NOMO-1 treated with dmso at 0.1 percent for 144 hours (cell line): Measurements from ENCODE around the gene TENM3.

Experiments used
- DNase-seq: peaks from one replicate; lab custom pipeline; 2025; ENCODE audit not compliant: unreplicated experiment; lab: John Stamatoyannopoulos, UW

Gene TENM3

DNA sequence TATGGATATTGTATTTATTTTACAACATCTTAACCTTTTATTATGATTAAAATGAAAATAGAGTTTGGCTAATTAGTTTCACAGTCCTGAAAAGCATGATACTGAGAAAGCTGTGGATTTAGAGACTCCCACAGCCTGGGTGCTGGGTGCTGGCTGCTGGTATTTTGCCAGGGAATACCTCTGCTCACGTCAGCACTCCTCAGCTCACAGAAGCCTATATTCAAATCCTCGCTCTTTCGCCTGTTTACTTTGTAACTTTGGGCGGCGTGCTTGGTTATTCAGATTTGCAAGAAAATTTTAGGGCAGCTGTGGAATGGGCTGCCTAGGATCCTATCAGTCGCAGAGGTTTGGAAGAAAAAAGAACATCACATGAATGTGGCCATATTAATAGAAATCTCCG is 412.1 kb downstream of the TENM3 start:
- DNase-seq: no peak

DNA sequence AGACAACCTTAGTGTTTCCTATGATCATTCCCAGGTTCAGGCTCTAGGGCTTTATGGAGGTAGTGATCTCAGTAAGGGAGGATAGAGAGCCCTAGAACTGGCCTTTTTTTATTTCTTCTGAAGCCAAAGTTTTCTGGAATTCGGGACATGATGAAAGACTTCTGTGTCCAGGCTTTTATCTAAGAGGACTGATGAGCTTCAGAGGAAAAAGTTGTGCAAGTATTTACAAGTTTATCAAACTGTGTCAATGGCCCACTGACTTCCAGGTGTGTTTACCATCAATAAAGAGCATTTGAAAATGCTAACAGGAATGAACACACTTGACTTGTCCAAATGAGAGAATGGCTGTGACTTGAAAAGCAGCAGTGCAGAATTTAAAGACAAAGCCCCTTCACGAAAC is 419.3 kb downstream of the TENM3 start:
- DNase-seq: no peak

DNA sequence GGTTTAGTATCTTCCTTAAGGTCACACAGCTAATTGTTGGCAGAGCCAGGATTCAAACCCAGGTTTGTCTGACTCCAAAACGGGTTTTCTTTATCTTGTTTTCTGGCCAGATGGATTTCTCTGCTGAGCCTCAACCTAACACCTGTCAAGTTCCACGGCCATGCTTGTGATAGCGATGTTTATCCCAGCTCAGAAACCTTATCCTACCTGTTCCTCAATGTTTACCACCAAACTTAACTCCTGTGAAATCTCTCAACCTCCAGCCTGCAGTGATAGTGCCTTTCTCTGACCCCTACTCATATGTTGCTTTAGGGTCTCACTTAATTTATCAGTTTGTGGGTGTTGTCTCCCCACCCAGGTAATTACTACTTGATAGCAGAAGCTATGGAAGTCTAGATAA is 428.0 kb downstream of the TENM3 start:
- no peak for DNase-seq

DNA sequence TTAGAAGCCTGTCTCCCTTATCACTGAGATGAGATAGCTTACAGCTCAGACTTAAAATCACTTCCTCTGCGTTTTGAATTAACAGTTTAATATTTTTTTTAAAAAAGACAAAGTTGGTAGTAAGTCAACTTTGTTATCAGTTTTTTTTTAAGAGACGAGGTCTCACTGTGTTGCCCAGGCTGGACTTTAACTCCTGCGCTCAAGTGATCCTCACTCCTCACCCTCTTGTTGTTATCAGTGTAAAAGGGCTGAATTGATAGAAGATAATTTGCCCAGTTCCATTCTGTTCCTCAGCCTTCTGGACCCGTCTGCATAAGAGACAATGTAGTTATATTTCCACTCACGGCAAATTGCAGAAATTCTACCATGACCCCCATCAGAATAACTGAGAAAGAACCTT is 428.5 kb downstream of the TENM3 start:
- no peak for DNase-seq

DNA sequence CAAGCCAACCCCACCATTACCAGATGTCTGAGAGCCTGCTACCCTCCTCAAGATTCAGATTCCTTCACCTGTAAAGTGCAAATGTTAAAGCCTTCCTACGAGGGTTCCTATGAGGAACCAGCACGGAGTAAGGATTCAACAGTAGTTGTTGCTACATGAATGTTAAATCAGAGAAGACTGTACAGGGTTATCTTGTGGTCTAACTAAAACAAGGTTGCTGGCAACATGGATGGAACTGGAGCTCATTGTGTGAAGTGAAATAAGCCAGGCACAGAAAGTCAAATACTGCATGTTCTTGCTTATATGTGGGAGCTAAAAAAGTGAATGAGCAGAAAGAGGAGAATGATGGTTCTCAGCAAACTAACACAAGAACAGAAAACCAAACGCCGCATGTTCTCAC is 435.4 kb downstream of the TENM3 start:
- DNase-seq: no peak

DNA sequence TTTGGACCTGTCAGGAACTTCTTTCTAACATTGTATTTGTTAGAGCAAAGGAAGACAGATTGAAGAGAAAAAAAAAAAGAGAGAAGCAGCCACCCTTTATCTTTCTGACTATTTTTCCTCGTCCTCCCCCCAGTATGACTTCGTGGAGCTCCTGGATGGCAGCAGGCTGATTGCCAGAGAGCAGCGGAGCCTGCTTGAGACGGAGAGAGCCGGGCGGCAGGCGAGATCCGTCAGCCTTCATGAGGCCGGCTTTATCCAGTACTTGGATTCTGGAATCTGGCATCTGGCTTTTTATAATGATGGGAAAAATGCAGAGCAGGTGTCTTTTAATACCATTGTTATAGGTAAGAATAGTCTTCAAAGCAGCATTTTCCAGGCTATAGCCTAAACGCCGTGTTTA is 436.3 kb downstream of the TENM3 start:
- no peak for DNase-seq

DNA sequence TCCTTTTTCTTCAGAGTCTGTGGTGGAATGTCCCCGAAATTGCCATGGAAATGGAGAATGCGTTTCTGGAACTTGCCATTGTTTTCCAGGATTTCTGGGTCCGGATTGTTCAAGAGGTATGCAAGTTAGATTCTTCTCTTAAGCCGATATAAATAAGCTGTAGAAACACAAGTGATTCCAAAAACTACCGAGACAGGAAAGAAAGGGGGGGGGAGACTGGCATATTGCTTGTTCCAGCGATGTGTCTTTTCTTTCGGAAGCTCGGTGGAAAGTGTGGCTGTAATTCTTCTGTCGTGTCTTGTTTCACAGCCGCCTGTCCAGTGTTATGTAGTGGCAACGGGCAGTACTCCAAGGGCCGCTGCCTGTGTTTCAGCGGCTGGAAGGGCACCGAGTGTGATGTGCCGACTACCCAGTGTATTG is 437.0 kb downstream of the TENM3 start:
- no peak for DNase-seq

DNA sequence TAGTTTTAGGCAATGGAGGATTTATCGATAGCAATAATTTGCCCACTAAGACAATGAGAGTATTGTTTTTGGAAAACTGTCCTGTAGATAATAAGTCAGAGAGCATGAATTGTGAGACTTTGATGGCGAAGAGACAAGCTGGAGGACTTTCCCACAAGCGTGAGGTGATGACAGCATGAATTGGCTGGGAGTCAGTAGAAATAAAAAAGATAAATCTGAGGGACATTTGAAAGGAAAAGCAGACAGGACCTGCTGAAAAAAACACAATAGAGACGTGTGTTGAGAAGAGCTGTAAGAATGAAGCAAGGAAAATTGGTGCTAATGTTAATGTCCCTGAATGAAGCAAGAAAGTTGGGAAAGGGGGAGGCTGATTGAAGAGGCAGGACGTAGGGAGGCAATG is 440.5 kb downstream of the TENM3 start:
- no peak for DNase-seq

DNA sequence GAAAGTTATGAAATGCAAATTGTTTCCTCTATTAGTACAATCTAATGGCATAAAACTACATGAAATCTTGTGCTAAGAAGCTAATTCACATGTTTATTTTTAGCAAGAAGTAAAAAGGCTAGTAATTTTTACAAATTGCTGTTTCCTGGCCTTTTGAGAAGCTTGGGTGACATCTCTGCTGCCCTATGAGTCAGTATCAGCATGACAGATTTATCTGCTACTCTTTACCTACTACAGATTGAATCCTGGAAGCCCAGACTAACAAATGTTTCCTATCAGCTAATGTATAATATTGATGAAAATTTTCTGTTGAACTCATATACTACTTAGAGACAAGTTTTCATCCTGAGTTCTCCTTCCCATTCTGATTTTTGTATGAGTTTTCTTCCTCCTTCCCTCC is 441.6 kb downstream of the TENM3 start:
- no peak for DNase-seq

DNA sequence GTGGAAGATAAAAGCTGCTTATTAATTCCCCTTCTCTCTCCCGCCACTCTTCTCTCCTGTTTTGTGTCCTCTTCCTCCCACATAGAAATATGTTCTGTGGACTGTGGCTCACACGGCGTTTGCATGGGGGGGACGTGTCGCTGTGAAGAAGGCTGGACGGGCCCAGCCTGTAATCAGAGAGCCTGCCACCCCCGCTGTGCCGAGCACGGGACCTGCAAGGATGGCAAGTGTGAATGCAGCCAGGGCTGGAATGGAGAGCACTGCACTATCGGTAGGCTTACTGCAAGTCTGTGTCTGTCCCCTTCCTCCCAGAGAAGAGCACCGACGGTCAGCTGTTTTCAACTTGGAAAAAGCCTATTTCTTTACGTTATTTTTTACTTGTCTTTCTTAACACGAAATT is 444.9 kb downstream of the TENM3 start:
- DNase-seq: no peak

DNA sequence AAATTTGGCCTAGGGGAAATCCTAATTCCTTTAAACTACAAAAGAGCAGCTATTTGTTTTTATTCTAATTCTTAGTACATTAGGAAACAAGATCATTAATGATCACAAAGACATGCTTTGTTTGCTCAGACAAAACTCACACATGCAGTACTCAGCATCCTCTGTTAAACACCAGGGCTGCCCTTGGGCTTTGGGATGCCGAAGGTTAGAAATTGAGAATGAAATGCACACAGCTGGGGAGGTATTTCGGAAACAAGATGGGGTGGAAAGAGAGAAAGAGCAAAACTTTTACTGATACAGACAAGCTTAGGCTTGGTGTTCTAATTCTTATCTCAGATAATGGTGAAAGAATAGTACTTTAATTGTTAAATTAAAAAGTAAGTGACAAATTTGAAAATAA is 451.3 kb downstream of the TENM3 start:
- no peak for DNase-seq

DNA sequence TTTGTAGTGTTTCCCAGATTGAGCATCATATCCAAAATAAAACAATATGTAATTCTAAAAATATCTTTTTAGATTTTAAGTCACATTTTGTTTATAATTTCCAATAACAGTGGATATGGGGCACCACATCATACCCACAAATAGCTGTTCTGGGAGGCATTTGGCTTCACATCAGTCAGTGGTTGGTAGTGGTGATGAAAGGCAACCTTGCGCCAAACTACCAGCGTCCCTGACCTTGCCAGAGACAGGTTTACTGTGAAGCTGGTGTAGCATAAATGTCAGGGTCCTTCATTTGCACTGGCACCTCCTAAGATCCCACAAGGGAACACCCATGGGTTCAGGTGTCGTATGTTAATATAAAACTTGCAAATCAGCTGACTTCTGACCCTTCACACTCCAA is 451.8 kb downstream of the TENM3 start:
- no peak for DNase-seq

DNA sequence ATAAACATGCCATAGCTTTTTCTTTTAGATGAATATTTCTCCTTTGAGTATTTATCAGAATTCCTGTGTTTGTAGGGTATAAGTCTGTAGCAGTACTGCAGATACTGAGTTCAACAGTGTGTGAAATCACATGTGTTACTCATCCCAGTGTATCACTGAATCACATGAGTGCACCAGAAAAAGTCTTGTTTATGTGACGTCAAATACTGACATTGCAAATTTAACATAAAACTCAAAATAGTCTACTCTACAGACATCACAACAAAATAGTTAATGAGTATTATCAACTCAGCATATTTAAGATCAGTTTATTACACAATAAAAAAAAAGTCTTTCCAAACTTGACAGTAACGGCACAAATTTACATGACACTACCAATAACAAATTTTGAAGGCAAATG is 452.6 kb downstream of the TENM3 start:
- DNase-seq: no peak

DNA sequence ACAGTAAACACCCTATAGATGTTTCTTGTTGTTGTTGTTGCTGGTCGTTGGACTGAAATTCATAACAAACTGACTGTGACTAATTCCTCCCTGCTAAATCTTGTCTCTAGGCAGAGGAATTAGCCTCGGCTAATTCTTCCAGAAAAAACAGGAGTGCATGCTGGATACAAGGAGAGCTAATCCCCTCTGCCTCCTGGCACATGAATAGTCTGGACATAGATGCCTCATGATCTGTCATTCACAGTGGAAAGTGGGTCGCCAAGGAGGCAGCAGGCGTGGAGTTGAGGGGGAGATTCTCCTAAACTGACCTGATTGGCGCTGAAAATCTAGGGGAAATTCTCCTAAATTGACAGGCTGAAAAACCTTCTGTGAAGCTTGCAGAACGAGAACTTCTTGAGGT is 453.9 kb downstream of the TENM3 start:
- no peak for DNase-seq

DNA sequence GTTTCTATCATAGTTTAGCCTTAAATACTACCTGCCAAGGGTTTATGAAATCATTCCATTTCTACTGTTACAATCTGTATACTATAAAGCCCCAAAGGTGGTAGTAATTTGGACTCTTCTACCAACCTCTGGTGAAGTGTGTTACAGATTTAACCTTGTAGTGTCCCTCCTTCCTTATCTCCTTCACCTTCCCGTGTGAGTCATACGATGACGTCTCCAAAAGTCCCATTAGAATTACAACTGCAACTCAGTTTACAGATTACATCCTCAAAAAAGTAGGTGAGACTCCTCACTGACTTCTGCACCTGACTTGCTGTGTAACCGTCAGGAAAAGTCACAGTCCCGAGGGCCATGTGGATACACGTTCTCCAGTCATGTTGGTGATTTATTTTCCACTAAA is 455.0 kb downstream of the TENM3 start:
- no peak for DNase-seq

DNA sequence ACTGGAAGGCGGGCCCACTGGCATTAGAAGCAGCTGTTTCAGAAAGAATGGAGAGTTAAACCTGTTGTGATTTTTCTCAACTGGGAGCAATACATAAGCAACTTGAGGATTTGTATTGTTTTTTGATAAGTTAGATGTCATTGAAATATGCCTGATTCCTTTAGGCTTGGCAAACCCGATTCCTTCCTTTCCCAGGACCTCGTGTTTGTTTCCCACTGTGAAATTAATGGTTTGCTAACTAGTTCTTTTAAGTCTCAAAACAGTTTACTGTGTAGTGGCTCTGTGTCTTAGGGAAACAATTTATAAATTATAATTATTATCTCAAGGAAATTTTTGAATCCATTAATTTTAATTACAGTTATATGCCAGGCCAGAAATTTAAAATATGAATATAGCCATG is 456.0 kb downstream of the TENM3 start:
- no peak for DNase-seq

DNA sequence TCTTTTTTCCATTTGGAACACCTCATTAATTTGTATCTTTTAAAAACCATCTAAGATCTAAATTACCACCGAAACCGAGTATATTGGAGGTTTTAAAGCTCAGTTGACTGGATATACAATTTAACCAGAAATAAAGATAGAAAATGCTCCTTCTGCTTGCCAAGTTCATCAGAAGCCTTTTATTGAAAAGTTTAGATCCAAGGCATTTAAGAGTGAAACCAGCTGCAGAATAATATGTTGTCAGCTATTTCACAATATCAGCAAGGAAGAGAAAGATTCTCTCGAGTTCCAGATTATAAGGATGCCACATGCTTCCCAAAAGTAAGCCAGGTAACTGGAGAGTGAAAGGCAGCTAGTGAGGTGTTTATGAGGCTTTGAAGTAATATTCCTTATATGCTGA is 456.6 kb downstream of the TENM3 start:
- no peak for DNase-seq

DNA sequence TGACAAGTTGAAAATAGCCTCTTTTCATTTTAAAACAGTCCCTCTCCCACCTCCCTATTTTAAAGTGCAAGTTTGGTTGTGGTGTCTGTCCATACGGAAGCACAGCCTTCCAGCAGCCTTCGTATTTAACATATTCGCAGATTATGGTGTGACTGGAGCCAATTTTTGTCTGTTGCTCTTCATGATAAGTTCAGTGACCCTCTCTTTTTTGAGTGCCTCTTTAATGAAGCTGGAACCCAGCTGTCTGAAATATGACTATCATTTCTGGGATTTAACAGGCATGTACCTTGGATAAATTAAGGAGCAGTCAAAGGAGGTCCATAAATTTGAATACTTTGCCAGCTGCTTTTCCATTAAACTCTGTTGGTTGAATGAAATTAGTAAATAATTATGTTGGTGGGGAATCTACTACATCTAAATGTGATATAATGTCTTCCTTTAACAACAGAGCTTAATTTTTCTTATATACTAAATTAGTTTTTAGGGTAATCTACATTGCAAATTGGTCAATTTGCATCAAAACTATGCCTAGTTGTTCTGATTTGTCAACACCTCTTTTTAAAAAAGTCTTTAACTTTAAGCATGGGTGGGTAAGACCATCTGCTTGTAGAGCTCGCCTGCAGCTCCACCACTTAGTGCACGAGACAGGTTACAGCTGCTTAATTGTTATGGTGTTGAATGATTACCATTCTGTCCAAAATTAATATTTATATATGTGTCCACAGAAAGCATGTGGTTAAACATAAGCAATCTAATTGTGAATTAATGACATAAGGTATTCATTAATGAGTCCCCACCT is 457.4 kb downstream of the TENM3 start:
- DNase-seq: no peak

DNA sequence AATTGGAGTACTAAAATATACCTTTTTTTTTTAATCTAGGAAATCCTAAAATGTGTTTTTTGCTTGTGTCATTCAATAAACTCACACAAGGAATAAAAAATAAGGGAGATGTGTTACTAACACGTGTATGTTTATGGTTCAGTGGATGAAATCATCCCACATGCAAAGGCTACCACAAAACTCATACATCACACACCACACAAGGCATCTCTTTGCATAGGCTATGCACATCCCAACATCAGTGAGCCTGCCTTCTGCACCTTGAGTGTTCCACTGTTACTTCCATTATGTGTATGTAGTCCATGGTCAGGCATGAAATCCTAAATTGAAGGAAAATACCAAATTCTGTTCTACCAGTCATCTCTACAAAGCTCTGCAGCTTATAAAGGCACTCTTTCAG is 460.9 kb downstream of the TENM3 start:
- DNase-seq: no peak

DNA sequence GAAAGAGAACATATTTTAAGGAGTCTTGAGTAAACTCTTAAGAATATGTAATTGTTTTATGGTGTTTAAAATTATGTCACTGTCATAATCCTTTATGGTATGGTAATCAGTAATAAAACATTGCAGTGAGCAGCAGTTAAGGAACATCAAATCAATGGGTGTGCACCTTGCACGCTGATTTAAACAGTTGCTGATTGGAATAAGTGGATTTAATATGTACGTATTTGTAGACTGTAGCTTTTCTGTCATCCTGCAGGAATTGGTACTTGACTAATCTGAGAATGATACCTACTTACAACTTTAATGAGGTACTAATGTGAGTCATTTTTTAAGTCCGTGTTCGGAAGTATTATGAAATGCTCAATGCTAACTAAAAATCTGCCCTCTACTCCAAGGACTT is 461.7 kb downstream of the TENM3 start:
- no peak for DNase-seq

DNA sequence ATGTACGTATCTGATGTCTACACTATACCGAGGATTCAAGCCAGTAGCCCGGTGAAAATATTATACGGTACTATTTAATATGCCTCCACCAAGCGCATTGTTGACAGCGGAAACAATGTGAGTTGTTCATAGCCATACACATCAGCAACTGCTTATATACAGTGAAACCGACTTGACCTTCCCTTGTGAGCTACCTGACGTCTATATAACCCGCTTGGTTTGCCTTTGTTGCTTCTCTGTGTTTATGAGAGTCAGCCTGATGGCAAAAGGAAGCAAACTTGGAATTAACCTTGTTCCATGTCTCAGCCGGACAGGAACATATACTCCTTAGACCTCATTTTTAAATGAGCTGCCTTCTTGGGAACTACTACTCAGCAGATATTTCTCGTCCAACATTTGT is 462.2 kb downstream of the TENM3 start:
- no peak for DNase-seq

DNA sequence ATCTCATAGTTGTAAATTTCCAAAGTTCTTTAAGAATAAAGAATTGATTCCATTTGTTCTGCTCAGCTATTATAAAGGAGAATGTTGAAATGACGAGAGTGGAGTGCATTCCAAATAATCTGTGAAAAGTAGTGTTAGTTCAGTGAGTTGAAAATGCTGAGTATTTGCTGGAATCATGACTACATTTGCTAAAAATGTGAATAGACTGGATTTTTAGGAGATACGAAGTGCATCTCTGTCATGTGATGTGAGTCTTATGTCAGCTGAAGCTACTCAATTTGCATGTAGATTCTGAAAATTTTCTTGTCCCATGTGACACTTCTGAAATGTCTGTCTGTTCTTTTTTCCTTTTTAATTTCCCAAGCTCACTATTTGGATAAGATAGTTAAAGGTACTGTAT is 468.0 kb downstream of the TENM3 start:
- no peak for DNase-seq

DNA sequence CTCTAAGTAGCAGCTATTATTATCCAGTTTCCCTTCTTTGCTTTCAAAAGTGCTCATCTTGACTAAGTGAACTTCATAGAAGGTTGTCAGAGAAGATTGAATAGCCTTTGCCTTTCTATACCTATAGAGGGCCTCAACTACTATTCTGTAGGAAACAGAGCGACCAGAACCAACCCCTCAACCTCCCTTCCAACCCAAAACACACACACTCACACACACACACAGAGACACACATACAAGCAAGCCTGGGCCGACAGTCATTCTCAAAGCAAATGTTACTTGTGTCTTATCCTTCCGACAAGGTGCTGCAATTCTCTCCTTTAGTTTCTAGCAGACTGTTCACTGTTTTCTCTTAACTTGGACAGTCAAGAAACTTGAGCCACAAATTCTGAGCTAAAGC is 472.3 kb downstream of the TENM3 start:
- DNase-seq: no peak
